Measurements from ENCODE around the gene DSC2. TPM values are rescaled to one million over a fixed set of nuclear protein-coding genes. Genes with fewer than 3 reads are reported as not detected.

Gene DSC2
- total and polyA plus RNA-seq, 2 of the 8 experiments (the other 6 are each of a cell fraction or from before 2014, with no cell fraction given), result 4.6 to 39.7 TPM

GRCh38 chr18:31125878-31126277 is 23.7 kb upstream of the DSC2 start:
- POLR2A ChIA-PET (ENCODE audit: partially characterized antibody), result interaction anchor here (0.6 kb wide), 1 partner anchor 35 kb away, joined by 3 read pairs; no protein-coding TSS in a partner anchor
- no peak overlapping the region for H2BK20ac ChIP-seq (ENCODE audit: low read length)
- H3K27me3 ChIP-seq (replicated peaks in 1 of 4; ENCODE audit: control insufficient read depth in 3 of 4, extremely low read depth in 1 of 4, insufficient read depth in 3 of 4, low read length in 3 of 4), result no peaks in the 10 kb centered on the region
- no peak overlapping the region for H4K8ac ChIP-seq (ENCODE audit: extremely low read depth, insufficient read depth, low read length)
- no peak overlapping the region for H2BK120ac ChIP-seq (replicated peaks; ENCODE audit: low read depth, low read length)
- no peak overlapping the region for H2BK15ac ChIP-seq (ENCODE audit: low read length)
- H4K91ac ChIP-seq (replicated peaks; ENCODE audit: insufficient read length, low read length), result no peak overlapping the region
- H3K4me1 ChIP-seq (replicated peaks in 1 of 4; ENCODE audit: control insufficient read depth in 3 of 4, insufficient read depth in 4 of 4, low read length in 3 of 4), result no peaks in the 10 kb centered on the region
- H3K4me3 ChIP-seq (ENCODE audit: extremely low read depth in 1 of 4, insufficient read depth in 2 of 4, low read depth in 3 of 4, low read length in 4 of 4), result no peak overlapping the region
- no peak for DNase-seq (ENCODE audit: low read depth in 1 of 2, low spot score in 2 of 2)
- no peaks in the 10 kb centered on the region for H3K79me1 ChIP-seq (ENCODE audit: low read depth, low read length)
- H4K5ac ChIP-seq (ENCODE audit: insufficient read length, low read depth, low read length), result no peak overlapping the region
- no peak overlapping the region for H2AK5ac ChIP-seq (ENCODE audit: low read depth, low read length)
- FAIRE-seq, result no peak
- no peaks in the 10 kb centered on the region for H3K79me2 ChIP-seq (ENCODE audit: control insufficient read depth in 1 of 2, insufficient read depth in 2 of 2, low read length in 2 of 2)
- WGBS, 2 experiments (ENCODE audit: extremely low coverage in 1 of 2, insufficient coverage in 1 of 2, insufficient read length in 1 of 2, insufficient replicate concordance in 2 of 2, low coverage in 1 of 2, low lambda C conversion rate in 2 of 2, missing lambda C conversion rate in 1 of 2), result 81% methylated on average over 1 of the region's 1 CpG; no CpG with 5 or more reads in 1 of the 2 experiments
- no peak overlapping the region for H3K4ac ChIP-seq (replicated peaks; ENCODE audit: insufficient read length, low read depth, low read length)
- H3K27ac ChIP-seq (ENCODE audit: low read depth, low read length), result no peak overlapping the region
- no peak overlapping the region for H3K4me2 ChIP-seq (ENCODE audit: insufficient read depth in 1 of 2, low read depth in 2 of 2, low read length in 2 of 2)
- no peak overlapping the region for H3K56ac ChIP-seq (replicated peaks; ENCODE audit: insufficient read length, low read depth, low read length)
- no peaks in the 10 kb centered on the region for H3K9me3 ChIP-seq (ENCODE audit: insufficient read depth in 2 of 2, low read depth in 1 of 2, low read length in 1 of 2)
- H2AFZ ChIP-seq (ENCODE audit: low read length), result no peak overlapping the region
- no peak overlapping the region for H2BK12ac ChIP-seq (ENCODE audit: low read depth, low read length)
- H3K23ac ChIP-seq (ENCODE audit: insufficient read length), result no peak overlapping the region
- no peak overlapping the region for H3K9ac ChIP-seq (replicated peaks in 1 of 4; ENCODE audit: extremely low read depth in 1 of 4, low read depth in 3 of 4, low read length in 3 of 4)
- no peaks in the 10 kb centered on the region for H4K20me1 ChIP-seq (replicated peaks in 1 of 2; ENCODE audit: control insufficient read depth in 1 of 2, insufficient read depth in 2 of 2, low read length in 2 of 2)
- CTCF ChIA-PET (ENCODE audit: partially characterized antibody), result no interaction called here
- H3K14ac ChIP-seq (ENCODE audit: insufficient read length), result no peak overlapping the region
- TF ChIP-seq KDM4A (IDR thresholded peaks at IDR 0.05; ENCODE audit: low read depth, low read length, severe bottlenecking), result no peak
- TF ChIP-seq CHD1 (IDR thresholded peaks at IDR 0.05; ENCODE audit: low read depth, low read length), result no peak
- TF ChIP-seq NRF1 (IDR thresholded peaks at IDR 0.05; ENCODE audit: low read depth, low read length), result no peak
- TF ChIP-seq RFX5 (IDR thresholded peaks at IDR 0.05; ENCODE audit: borderline replicate concordance, low read depth, low read length), result no peak
- TF ChIP-seq NANOG (IDR thresholded peaks at IDR 0.05; ENCODE audit: insufficient read depth, low read depth, low read length, poor library complexity, severe bottlenecking), result no peak
- no peaks in the 10 kb centered on the region for H3K36me3 ChIP-seq (ENCODE audit: control insufficient read depth in 2 of 4, insufficient read depth in 4 of 4, low read length in 3 of 4)
- no peak overlapping the region for H3K18ac ChIP-seq (ENCODE audit: extremely low read depth, low read length)
- no peak overlapping the region for H2BK5ac ChIP-seq (ENCODE audit: low read depth, low read length)
- H3K23me2 ChIP-seq (ENCODE audit: low read depth, low read length), result no peaks in the 10 kb centered on the region

Measured in H1 (cell line).